H1 (cell line): ENCODE measurements around the gene S100A6. TPM values are rescaled to one million over a fixed set of nuclear protein-coding genes. Genes with fewer than 3 reads are reported as not detected.

Experiments
- CTCF ChIA-PET: fragments of 300-600 bp; sonication (Branson Sonifier 250); formaldehyde crosslinking; loops from one replicate; lab custom pipeline; 2021; ENCODE audit not compliant: partially characterized antibody; lab: Charles Lee
- POLR2A ChIA-PET: fragments of 300-600 bp; sonication (Branson Sonifier 250); formaldehyde crosslinking; loops from one replicate; lab custom pipeline; 2021; ENCODE audit warnings: inconsistent platforms; ENCODE audit not compliant: partially characterized antibody; lab: Charles Lee
- DNase-seq, 2 experiments: peaks; one replicate each; pipeline versions ENCODE4 v3.0.0 to v3.0.0-alpha.2; 2010 to 2022; ENCODE audit warnings: low spot score in 2 of 2, low read depth in 1 of 2, mixed read lengths in 1 of 2
- FAIRE-seq: peaks from 2 replicates; lab custom pipeline; 2011; peaks lifted over from hg19 to GRCh38; lab: Jason Lieb, UNC
- H2AFZ ChIP-seq: 2 replicates; pipeline ENCODE4 v1.8.1; 2012; ENCODE audit warnings: low read length, inconsistent platforms
- H2AK5ac ChIP-seq: 2 replicates; pipeline ENCODE4 v1.6.1; 2013; ENCODE audit warnings: low read depth, low read length
- H2BK120ac ChIP-seq: replicated peaks from 2 replicates; pipeline ENCODE3; 2013; ENCODE audit warnings: low read depth, low read length, inconsistent platforms
- H2BK12ac ChIP-seq: 2 replicates; pipeline ENCODE4 v1.6.1; 2013; ENCODE audit warnings: low read depth, low read length
- H2BK15ac ChIP-seq: 2 replicates; pipeline ENCODE4 v1.6.1; 2013; ENCODE audit warnings: low read length
- H2BK20ac ChIP-seq: 2 replicates; pipeline ENCODE4 v1.6.1; 2013; ENCODE audit warnings: low read length
- H2BK5ac ChIP-seq: 2 replicates; pipeline ENCODE4 v1.6.1; 2013; ENCODE audit warnings: low read depth, low read length
- H3K14ac ChIP-seq: 2 replicates; pipeline ENCODE4 v1.6.1; 2013; ENCODE audit warnings: inconsistent platforms; ENCODE audit not compliant: insufficient read length
- H3K18ac ChIP-seq: 2 replicates; pipeline ENCODE4 v1.6.1; 2013; ENCODE audit warnings: low read length; ENCODE audit errors: extremely low read depth
- H3K23ac ChIP-seq: 2 replicates; pipeline ENCODE4 v1.6.1; 2013; ENCODE audit warnings: inconsistent platforms; ENCODE audit not compliant: insufficient read length
- H3K23me2 ChIP-seq: 2 replicates; pipeline ENCODE4 v1.6.1; 2013; ENCODE audit warnings: low read depth, low read length
- H3K27ac ChIP-seq: 2 replicates; pipeline ENCODE4 v1.6.1; 2011; ENCODE audit warnings: low read depth, low read length, inconsistent platforms
- H3K27me3 ChIP-seq, 4 experiments: replicated peaks in 1 of 4; 1 replicate in 1 of 4; 2 replicates in 3 of 4; pipeline versions ENCODE4 v1.6.1 to v1.8.1; 2011 to 2013; ENCODE audit warnings: low read length in 3 of 4, mild to moderate bottlenecking in 3 of 4, inconsistent platforms in 2 of 4, mixed read lengths in 2 of 4, moderate library complexity in 1 of 4; ENCODE audit not compliant: control insufficient read depth in 3 of 4, insufficient read depth in 3 of 4; ENCODE audit errors: extremely low read depth in 1 of 4
- H3K36me3 ChIP-seq, 4 experiments: 2 replicates each; pipeline versions ENCODE4 v1.6.1 to v1.8.1; 2011 to 2013; ENCODE audit warnings: mild to moderate bottlenecking in 4 of 4, low read length in 3 of 4, moderate library complexity in 2 of 4, control low read depth in 1 of 4, inconsistent platforms in 1 of 4; ENCODE audit not compliant: insufficient read depth in 4 of 4, control insufficient read depth in 2 of 4
- H3K4ac ChIP-seq: replicated peaks from 2 replicates; pipeline ENCODE3; 2013; ENCODE audit warnings: low read length, low read depth, mixed read lengths, inconsistent platforms; ENCODE audit not compliant: insufficient read length
- H3K4me1 ChIP-seq, 4 experiments: replicated peaks in 1 of 4; 1 replicate in 1 of 4; 2 replicates in 3 of 4; pipeline versions ENCODE4 v1.6.1 to v1.8.1; 2011 to 2013; ENCODE audit warnings: low read length in 3 of 4, inconsistent platforms in 2 of 4, mixed read lengths in 1 of 4; ENCODE audit not compliant: insufficient read depth in 4 of 4, control insufficient read depth in 3 of 4
- H3K4me2 ChIP-seq, 2 experiments: 2 replicates each; pipeline versions ENCODE4 v1.6.1 to v1.8.1; 2011 to 2013; ENCODE audit warnings: low read depth in 2 of 2, low read length in 2 of 2, control low read depth in 1 of 2, inconsistent platforms in 1 of 2, mild to moderate bottlenecking in 1 of 2; ENCODE audit not compliant: insufficient read depth in 1 of 2
- H3K4me3 ChIP-seq, 4 experiments: fragments of 200-600, 300-600 bp in 1 of 4; sonication (generic), shearing (Covaris generic), sonication (Bioruptor Twin) in 1 of 4; 2 replicates each; pipeline versions ENCODE4 v1.5.1 to v1.8.1; 2011 to 2016; ENCODE audit warnings: low read length in 4 of 4, low read depth in 3 of 4, control low read depth in 2 of 4, inconsistent platforms in 2 of 4, mild to moderate bottlenecking in 2 of 4, mixed read lengths in 1 of 4, moderate library complexity in 1 of 4; ENCODE audit not compliant: insufficient read depth in 2 of 4; ENCODE audit errors: extremely low read depth in 1 of 4
- H3K56ac ChIP-seq: replicated peaks from 2 replicates; pipeline ENCODE3; 2013; ENCODE audit warnings: low read depth, mild to moderate bottlenecking, mixed read lengths, low read length, inconsistent platforms; ENCODE audit not compliant: insufficient read length
- H3K79me1 ChIP-seq: 2 replicates; pipeline ENCODE4 v1.6.1; 2013; ENCODE audit warnings: low read depth, low read length, control low read depth
- H3K79me2 ChIP-seq, 2 experiments: 2 replicates each; pipeline versions ENCODE4 v1.6.1 to v1.8.1; 2012 to 2013; ENCODE audit warnings: low read length in 2 of 2, mild to moderate bottlenecking in 2 of 2, inconsistent platforms in 1 of 2; ENCODE audit not compliant: insufficient read depth in 2 of 2, control insufficient read depth in 1 of 2
- H3K9ac ChIP-seq, 4 experiments: replicated peaks in 1 of 4; 1 replicate in 1 of 4; 2 replicates in 3 of 4; pipeline versions ENCODE4 v1.6.1 to v1.8.1; 2011 to 2013; ENCODE audit warnings: low read depth in 3 of 4, low read length in 3 of 4, control low read depth in 2 of 4, mild to moderate bottlenecking in 2 of 4, moderate library complexity in 2 of 4, inconsistent platforms in 1 of 4; ENCODE audit errors: extremely low read depth in 1 of 4
- H3K9me3 ChIP-seq, 2 experiments: 2 replicates each; pipeline versions ENCODE4 v1.6.1 to v1.8.1; 2012 to 2013; ENCODE audit warnings: mild to moderate bottlenecking in 2 of 2, moderate library complexity in 2 of 2, control low read depth in 1 of 2, inconsistent platforms in 1 of 2, low read depth in 1 of 2, low read length in 1 of 2, mixed read lengths in 1 of 2; ENCODE audit not compliant: insufficient read depth in 2 of 2
- H4K20me1 ChIP-seq, 2 experiments: replicated peaks in 1 of 2; 2 replicates each; pipeline versions ENCODE3 to v1.8.1; 2011 to 2013; ENCODE audit warnings: inconsistent platforms in 2 of 2, low read length in 2 of 2, mild to moderate bottlenecking in 1 of 2; ENCODE audit not compliant: insufficient read depth in 2 of 2, control insufficient read depth in 1 of 2
- H4K5ac ChIP-seq: 2 replicates; pipeline ENCODE4 v1.6.1; 2013; ENCODE audit warnings: low read length, low read depth, mixed read lengths, inconsistent platforms; ENCODE audit not compliant: insufficient read length
- H4K8ac ChIP-seq: 2 replicates; pipeline ENCODE4 v1.8.0; 2013; ENCODE audit warnings: mild to moderate bottlenecking, moderate library complexity, low read length, inconsistent platforms; ENCODE audit not compliant: insufficient read depth; ENCODE audit errors: extremely low read depth
- H4K91ac ChIP-seq: replicated peaks from 2 replicates; pipeline ENCODE3; 2013; ENCODE audit warnings: low read length, mixed read lengths, inconsistent platforms; ENCODE audit not compliant: insufficient read length
- FOSL1 ChIP-seq: IDR thresholded peaks from 2 replicates; pipeline ENCODE4 v1.6.1; 2011; ENCODE audit warnings: mild to moderate bottlenecking, low read depth, low read length, moderate library complexity; ENCODE audit not compliant: insufficient read depth
- GABPA ChIP-seq: IDR thresholded peaks from 2 replicates; pipeline ENCODE4 v1.6.1; 2011; ENCODE audit warnings: mild to moderate bottlenecking, low read length, moderate library complexity, borderline replicate concordance; ENCODE audit not compliant: insufficient read depth
- SIX5 ChIP-seq: IDR thresholded peaks from 2 replicates; pipeline ENCODE4 v1.6.1; 2011; ENCODE audit warnings: mild to moderate bottlenecking, low read depth, low read length
- WGBS, 2 experiments: shearing (Covaris generic) in 1 of 2; methylation state at CpG; one replicate each; pipeline versions ENCODE4 v1.1.6 to v1.1.7; 2013 to 2015; ENCODE audit warnings: low lambda C conversion rate in 2 of 2, mixed read lengths in 2 of 2, inconsistent platforms in 1 of 2, low coverage in 1 of 2, missing lambda C conversion rate in 1 of 2; ENCODE audit not compliant: insufficient replicate concordance in 2 of 2, insufficient coverage in 1 of 2, insufficient read length in 1 of 2; ENCODE audit errors: extremely low coverage in 1 of 2, missing lambda C conversion rate in 1 of 2; 5-methylcytosine and 5-hydroxymethylcytosine counted together
- polyA plus RNA-seq, 7 experiments: library from polyadenylated mRNA; depleted of rRNA in 3 of 7; stranded (reverse) in 5 of 7; unstranded in 2 of 7; fragments of >200 nt in 5 of 7; fragments of 200-250 nt in 2 of 7; gene quantifications; 1 replicate in 5 of 7; 2 replicates in 1 of 7; 4 replicates in 1 of 7; pipeline versions ENCODE4 v1.2.1 to v1.2.3, GENCODE V29; 2011 to 2013; ENCODE audit warnings: missing spikeins in 2 of 7, mixed read lengths in 2 of 7
- total RNA-seq: library from RNA; stranded (reverse); fragmentation: NEBNext Ultra II Directional; extraction: Animal tissue kit (Norgen Biotek cat#: 25700); gene quantifications from 2 replicates; pipeline ENCODE4 v1.2.1, GENCODE V29; 2021
- TF ChIP-seq, protein P1 (sequence below): IDR thresholded peaks from 2 replicates; pipeline ENCODE4 v1.6.1; 2012; ENCODE audit warnings: low read length, inconsistent platforms

Gene S100A6
- total and polyA plus RNA-seq, 2 of the 8 experiments (the other 6 are each of a cell fraction or from before 2014, with no cell fraction given), result 11.1 to 63.0 TPM

GRCh38 chr1:153525088-153525728, 10.6 kb downstream of the S100A6 start:
- CTCF ChIA-PET, result interaction anchor here (0.6 to 4.1 kb wide), 23 partner anchors 8 to 270 kb away, joined by 3 to 19 read pairs (median 4); partner anchors contain the start of genes PGLYRP3, S100A1, S100A13 and S100A14
- H2AK5ac ChIP-seq, result no peak overlapping the region

More at GRCh38 chr1:153525088-153525728, 10.6 kb downstream of the S100A6 start:
- Histone ChIP-seq H3K79me2 (no peaks in the 10 kb centered on the region), H3K56ac (no peak overlapping the region), H2BK12ac (peak overlapping the region; percentile 5; the same call in 1 of the 2 replicates), H3K27me3 (no peaks in the 10 kb centered on the region; a peak in 1 of 7 replicates), H2AFZ (0 out of 2 replicates have a peak overlapping the region, but pooled peaks have one; percentile 5), H3K18ac (no peak overlapping the region), H3K14ac (no peak overlapping the region), H2BK15ac (no peak overlapping the region), H3K4me3 (no peak overlapping the region), H3K23ac (no peak overlapping the region), H2BK120ac (no peak overlapping the region), H3K9me3 (peaks cover 0 to 2% of the 10 kb centered on the region in 2 experiments; a peak in 1 of 4 replicates), H3K79me1 (no peaks in the 10 kb centered on the region), H3K4me2 (no peak overlapping the region), H4K20me1 (no peaks in the 10 kb centered on the region), H3K4me1 (peaks cover 6 to 15% (median 8%) of the 10 kb centered on the region in 4 experiments; a peak in 5 of 7 replicates), H3K23me2 (no peaks in the 10 kb centered on the region), H3K4ac (no peak overlapping the region), H4K8ac (no peak overlapping the region; the same call in 1 of the 2 replicates), H4K91ac (no peak overlapping the region), H2BK5ac (no peak overlapping the region), H2BK20ac (no peak overlapping the region), H3K36me3 (no peaks in the 10 kb centered on the region), H3K9ac (no peak overlapping the region), H4K5ac (no peak overlapping the region), H3K27ac (no peak overlapping the region)
- POLR2A ChIA-PET, result interaction anchor here (0.6 to 1.3 kb wide), 3 partner anchors 102 to 633 kb away, joined by 3 to 5 read pairs (median 3); partner anchors contain the start of gene S100A13
- WGBS, 2 experiments, result 50% methylated on average over 3 of the region's 3 CpGs; no CpG with 5 or more reads in 1 of the 2 experiments
- DNase-seq (no peak), FAIRE-seq (no peak)
- TF ChIP-seq GABPA, result no peak
- no peak for TF ChIP-seq FOSL1
- no peak for TF ChIP-seq SIX5
- TF ChIP-seq, protein P1, sequence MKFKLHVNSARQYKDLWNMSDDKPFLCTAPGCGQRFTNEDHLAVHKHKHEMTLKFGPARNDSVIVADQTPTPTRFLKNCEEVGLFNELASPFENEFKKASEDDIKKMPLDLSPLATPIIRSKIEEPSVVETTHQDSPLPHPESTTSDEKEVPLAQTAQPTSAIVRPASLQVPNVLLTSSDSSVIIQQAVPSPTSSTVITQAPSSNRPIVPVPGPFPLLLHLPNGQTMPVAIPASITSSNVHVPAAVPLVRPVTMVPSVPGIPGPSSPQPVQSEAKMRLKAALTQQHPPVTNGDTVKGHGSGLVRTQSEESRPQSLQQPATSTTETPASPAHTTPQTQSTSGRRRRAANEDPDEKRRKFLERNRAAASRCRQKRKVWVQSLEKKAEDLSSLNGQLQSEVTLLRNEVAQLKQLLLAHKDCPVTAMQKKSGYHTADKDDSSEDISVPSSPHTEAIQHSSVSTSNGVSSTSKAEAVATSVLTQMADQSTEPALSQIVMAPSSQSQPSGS, result no peak
